Sigmoid colon (tissue), 4 donors: Measurements from ENCODE around the gene CEMP1.

Experiments used
- CTCF ChIP-seq, 4 experiments: fragments of 450-650 bp in 3 of 4; fragments of 200-600 bp in 1 of 4; IDR thresholded peaks; one replicate each; pipeline ENCODE4 v1.5.1; 2016 to 2019; ENCODE audit warnings: antibody characterized with exemption in 4 of 4, mild to moderate bottlenecking in 3 of 4, moderate library complexity in 2 of 4
- EP300 ChIP-seq, 4 donors: sonication (generic); formaldehyde crosslinking; IDR thresholded peaks; one replicate each; pipeline ENCODE4 v1.6.1; 2017; ENCODE audit warnings: antibody characterized with exemption in 4 of 4
- POLR2A ChIP-seq, 2 donors: fragments of 450-650 bp; IDR thresholded peaks; one replicate each; pipeline ENCODE4 v1.6.1; 2016; ENCODE audit warnings: antibody characterized with exemption in 2 of 2, mild to moderate bottlenecking in 2 of 2, moderate library complexity in 2 of 2
- POLR2AphosphoS5 ChIP-seq, 4 donors: sonication (generic); formaldehyde crosslinking; IDR thresholded peaks; one replicate each; pipeline ENCODE4 v1.6.1; 2017; ENCODE audit warnings: antibody characterized with exemption in 4 of 4

GRCh38 chr16:2532494-2533141, 1.4 kb upstream of the CEMP1 start:
- TF ChIP-seq CTCF (IDR thresholded peaks at IDR 0.05) (no peak), POLR2A (IDR thresholded peaks at IDR 0.05) (peak in 1 of 2 donors; percentile 6), POLR2AphosphoS5 (IDR thresholded peaks at IDR 0.05) (peak in 3 of 4 donors; percentile 25 to 60 (median 42)), EP300 (IDR thresholded peaks at IDR 0.05) (no peak)
